GM19452 (cell line): Measurements from ENCODE around the gene ZNF585A.

Source experiments
- ATAC-seq: cut with Tn5 transposase; IDR thresholded peaks from one replicate; pipeline ENCODE4 v1.9.1; 2021; ENCODE audit not compliant: unreplicated experiment

ZNF585A gene

DNA sequence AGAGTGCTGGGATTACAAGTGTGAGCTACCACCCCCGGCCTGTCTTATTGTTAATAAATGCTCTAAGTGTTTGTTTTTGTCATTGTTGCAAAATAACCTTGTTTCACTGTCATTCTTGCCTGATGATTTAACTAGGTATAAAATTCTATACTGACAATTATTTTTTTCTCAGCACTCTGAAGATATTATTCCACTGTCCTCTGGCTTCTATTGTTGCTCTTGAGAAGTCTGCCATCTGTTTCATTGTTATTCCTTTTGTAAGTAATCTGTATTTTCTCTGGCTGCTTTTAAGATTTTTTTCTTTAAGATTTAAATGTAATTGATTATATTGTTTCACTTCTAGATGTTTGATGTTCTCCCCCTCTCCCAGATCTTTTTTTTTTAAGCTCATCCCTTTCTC, 76.6 kb downstream of the ZNF585A start:
- no peak for ATAC-seq
